Iris pigment epithelial cell (primary cell): Measurements from ENCODE around the gene PER1.
A peak's percentile ranks its signal among the peaks of the same experiment; 100 is the strongest.
"Not testable (repeated sequence)": the region's sequence is repeated elsewhere in the genome, so short reads cannot be mapped to it uniquely, and the experiment has no call there.

ENCODE experiments used
- DNase-seq: peaks from one replicate; pipeline ENCODE4 v3.0.0-alpha.2; 2011; ENCODE audit warnings: low read depth

Gene PER1

DNA sequence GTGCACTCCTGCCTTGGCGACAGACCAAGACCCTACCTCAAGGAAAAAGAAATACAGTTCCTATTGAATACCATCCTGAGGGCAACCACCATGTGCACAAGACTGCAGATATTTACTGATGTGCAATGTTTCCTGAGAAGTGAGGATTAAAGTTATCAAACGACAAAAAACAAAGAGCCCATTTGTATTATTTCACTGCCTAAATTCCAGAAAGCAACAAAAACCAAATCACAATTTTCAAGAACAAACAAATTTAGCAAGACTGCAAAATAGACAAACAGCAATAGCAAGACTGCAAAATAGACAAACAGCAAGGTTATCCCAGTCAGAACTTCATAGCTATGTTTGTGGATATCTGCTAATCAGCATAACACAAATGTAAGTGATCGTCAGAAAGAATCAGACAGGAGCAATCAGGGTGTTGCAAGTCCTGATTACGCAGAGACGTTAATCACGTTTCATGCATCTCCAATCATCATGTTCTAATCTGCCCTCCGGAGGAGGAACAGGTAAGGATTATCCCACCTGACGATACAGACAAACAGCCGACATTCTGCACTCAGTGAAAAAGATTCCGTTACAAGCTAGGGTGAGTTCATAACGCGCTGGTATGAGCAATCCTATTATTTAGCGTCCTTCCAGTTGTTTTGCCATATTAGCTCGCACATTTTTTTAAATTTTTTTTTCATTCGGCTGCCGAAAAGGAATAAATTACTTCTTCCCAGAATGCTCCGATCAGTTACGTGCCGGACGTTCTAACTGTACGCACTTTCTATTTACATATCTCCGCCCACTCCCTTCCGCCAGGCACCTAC, 21.1 kb upstream of the PER1 start:
- DNase-seq: peak; percentile 98

- not testable (repeated sequence) for DNase-seq
Observed at GRCh38 chr17:8170186-8170585, 18.0 kb upstream of the PER1 start.

- DNase-seq: no peak
Observed at GRCh38 chr17:8167526-8167925, 15.3 kb upstream of the PER1 start.

DNA sequence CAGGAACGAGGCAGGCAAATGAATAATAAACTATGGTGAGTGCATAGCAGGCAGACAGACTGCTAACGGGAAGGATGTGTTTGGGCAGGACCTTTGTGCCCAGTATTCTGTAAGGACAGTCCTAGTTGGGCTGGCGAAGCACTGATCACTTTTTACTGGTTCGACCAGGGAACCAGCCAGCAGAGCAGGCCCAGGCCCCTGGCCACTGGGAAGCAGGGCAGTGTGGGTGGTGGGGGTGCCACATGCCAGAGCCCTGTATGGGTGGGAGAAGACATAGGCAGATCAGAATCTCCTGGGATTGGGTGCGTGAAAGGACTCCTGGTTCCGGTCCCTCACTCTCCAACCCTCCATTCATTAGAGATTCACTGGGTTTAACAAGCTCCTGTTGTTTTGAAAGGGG, 14.5 kb upstream of the PER1 start:
- DNase-seq: no peak

GRCh38 chr17:8164815-8165131, 12.6 kb upstream of the PER1 start:
- DNase-seq: no peak

DNA sequence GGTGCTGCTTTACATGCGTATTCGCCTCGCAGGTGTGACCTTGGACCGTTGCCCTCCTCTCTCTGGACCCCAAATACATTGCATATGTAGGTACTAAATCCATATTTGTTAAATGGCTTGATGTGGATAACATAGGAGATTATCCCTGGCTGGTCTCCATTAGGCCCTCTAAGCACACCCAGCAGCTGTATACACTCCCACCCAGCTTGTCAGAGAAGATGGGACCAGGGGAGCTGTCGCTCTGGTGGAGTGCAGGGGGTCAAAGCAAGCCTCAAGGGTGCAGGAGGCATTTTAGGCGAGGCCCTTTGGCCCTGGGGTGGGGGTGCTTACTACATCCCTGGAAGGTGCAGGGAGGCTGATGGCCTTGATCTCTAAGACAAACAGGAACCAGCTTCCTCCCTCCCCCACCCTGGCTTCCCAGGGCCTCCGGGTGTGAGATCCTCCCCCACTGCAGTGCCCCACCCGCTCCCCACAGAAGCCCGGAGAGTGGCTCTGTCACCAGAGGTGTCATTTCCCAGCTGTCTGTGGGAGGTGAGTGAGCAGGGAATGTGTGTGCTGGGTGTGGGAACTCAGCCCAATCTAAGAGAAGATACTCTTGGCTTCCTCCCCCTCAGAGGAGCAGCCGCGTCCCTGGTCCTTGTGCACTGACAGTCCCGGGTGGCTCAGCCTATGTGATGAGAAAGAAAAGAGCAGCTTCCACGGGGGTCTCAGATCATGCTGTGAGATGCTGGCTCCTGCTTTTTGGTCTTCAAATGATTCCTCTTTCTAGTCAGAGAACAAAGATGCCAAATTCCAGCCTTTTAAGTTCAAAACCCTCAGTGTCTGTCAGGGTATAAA, 12.0 kb upstream of the PER1 start:
- no peak for DNase-seq

DNA sequence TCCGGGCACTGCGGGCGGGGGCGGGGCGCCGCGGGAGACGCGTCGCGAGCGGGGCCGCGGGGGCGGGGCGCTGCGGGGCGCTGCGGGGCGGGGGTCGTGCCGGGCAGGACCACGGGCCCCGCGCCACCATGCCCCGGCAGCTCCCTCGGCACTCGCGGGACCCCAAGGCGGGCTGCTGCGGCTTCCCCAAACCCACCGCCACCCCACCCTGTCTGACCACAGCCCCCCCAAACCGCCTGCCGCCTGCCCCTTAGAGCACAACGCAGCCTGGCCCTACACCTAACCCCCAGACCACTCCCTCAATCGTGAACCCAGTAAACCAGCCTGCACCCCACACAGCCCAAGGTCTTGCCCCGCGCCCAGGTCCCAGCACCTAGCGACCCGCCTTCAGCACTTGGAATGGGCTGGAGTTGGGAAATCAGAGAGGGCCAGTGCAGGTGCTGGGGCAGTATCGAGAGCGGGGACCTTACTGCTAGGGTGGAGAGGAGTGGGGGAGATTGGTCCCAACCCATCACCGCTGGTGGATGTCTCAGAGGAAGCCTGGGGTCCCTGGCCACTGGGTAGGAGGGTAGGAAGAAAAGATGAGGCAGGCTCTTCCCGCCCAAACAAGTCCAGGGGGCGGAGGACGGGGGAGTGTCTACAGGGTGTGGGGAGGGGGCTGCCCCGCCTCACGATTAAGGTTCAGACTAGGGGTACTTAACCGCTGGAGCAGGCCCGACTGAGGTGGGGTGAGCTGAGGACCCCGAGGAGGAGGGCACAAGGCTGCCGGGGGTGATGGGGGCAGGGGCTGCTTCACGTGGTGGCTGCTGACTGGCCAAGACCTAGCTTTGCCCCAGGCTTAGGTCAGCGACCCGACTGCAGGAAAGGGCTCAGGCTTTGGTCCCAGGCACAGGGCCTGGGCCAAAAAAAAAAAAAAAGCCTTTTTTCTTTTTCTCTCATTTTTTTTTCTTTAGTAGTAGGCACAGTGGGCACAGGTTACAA, 11.1 kb upstream of the PER1 start:
- DNase-seq: no peak

DNA sequence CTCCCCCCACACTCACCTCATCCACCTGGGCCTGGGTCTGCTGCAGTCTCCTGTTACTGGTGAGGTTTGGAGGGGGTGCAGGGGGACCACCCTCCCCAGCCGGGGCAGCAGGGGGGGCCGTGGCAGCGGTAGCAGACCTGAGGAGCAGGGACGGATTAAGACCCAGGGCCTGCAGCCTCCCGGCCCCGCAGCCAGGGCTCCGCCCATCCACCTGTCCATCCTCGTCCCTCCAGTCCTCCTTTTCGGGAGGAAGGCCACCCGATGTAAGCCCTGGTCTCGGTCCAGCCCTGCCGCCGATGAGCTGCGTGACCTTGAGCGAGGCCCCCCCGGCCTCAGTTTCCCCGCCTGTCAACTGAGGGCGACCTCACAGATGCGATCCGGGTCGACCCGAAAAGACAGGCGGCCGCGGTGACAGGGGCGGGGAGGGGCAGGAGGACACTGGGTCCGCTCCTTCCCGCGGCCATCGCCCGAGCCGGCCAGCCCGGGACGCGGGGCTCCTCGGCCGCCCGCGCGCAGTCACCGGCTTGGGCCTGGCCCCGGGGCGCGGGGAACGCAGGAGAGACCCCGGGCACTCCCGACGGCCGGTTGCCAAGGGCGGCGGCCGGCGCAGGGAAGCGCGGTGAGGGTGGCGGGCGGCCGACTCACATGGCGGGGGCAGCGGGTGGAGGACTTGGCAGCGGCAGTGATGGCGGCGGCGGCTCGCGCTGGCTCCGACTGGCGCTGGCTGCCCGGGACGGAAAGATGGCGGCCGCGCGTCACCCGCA, 10.2 kb upstream of the PER1 start, which contains the start of gene VAMP2:
TSS of gene VAMP2 (minus strand) at position 716 of the 764 bp plus-strand sequence. CDS start at position 647, 69 bp downstream.
- DNase-seq: peak; percentile 66

GRCh38 chr17:8161289-8162232, 9.4 kb upstream of the PER1 start:
- no peak for DNase-seq

DNA sequence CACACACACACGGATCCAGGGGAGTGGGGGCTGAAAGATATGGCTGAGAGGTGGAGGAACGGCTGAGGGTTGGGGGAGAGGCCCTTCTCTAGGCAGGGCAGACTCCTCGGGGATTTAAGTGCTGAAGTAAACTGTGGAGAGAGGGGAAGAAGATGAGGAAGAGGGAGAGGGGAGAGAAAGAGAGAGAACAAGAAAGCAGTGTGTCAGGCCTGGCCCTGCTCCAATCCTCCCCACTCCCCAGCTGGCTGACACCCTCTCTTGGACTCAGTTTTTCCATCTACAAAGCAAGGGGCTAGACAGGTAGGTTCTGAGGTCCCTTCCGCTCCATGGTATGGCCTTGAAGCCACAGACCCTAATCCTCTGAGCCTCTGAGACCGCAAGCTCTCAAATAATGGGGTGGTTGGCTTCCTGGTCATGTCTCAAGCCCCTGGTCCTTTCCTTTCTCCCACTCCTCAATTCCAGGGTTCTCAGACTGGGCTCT, 8.6 kb upstream of the PER1 start:
- DNase-seq: no peak

GRCh38 chr17:8160224-8160577, 8.0 kb upstream of the PER1 start:
- no peak for DNase-seq

- DNase-seq: no peak
Observed at GRCh38 chr17:8159459-8160223, 7.4 kb upstream of the PER1 start.

- DNase-seq: no peak
Observed at GRCh38 chr17:8159032-8159400, 6.8 kb upstream of the PER1 start.

- peak; percentile 86 for DNase-seq
Observed at GRCh38 chr17:8158267-8159031, 6.2 kb upstream of the PER1 start.

DNA sequence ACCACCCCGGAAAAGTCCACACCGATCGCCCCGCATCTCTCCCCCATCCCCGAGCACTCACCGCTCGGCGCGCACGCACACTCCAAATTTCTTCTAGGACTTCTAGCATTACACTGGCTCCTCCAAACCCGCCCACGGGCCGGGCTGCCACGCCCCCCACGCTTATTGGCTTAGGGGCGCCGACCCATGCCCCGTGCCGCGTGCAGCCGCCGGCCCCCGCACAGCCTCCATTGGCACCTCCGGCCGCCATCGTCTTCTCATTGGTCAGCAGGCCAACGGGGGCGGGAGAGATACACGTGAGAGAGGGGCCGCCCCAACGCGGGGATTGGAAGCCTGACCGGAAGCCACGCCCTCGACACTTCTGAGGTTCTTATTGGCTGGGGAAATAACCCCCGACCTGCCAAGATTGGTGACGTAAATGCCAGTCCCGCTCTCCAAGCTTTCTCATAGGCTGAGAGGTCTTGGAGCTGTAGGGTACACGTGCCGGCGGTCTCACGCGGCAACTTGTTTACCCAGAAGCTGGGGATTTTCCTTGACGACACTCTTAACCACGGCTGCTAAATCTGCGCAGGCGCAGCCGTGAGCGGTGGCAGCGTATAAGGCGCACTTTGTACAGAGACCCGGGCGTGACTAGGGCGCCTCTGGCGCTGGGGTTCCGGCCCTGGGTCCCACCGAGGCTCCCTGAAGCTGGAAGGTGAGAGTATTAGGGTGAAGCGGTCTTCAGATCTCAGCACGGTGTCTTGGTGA, 4.2 kb upstream of the PER1 start:
- peak; percentile 100 for DNase-seq

- no peak for DNase-seq
Observed at GRCh38 chr17:8155996-8156245, 3.7 kb upstream of the PER1 start.

DNA sequence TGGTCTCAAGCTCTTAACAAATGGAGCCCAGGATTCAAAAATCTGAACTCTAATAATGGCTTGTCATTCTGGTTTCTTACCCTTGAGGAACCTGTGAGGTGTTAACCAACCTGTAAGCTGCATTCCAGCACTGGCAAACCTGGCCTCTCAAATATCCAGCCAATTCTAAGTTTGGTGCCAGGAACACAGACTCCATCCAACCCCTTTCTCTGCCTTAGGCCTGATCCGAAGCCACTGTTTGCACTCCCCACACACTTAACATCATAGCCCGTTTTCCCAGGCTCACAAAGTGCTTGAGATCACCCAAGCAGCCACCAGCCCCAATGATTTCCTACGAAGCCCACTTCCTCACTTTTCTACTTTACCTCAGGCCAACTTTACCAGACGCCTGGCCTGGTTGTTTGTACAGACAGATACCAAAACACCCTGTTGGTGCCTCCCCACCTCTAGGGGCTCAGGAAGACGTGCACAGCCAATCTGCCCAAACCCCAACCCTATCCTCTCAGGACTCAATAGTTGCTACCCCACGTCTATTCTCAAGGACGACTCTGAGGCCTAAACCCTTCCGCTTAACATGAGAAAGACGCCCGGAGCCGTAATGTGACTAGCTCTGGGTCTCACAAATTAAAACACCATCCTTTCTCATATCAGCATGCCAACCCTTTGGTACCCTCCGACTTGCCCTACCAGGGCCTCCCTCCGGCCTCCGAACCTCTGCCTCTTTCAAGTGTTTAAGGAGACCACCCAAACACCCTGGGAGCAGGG, 3.2 kb upstream of the PER1 start:
- DNase-seq: peak; percentile 38
